Measurements from ENCODE around the gene SORL1. TPM values are rescaled to one million over a fixed set of nuclear protein-coding genes. Genes with fewer than 3 reads are reported as not detected.
"Not testable (repeated sequence)": the region's sequence is repeated elsewhere in the genome, so short reads cannot be mapped to it uniquely, and the experiment has no call there.

The SORL1 gene
- total RNA-seq, 1 experiment from 2014 or later: 4.9 TPM

DNA sequence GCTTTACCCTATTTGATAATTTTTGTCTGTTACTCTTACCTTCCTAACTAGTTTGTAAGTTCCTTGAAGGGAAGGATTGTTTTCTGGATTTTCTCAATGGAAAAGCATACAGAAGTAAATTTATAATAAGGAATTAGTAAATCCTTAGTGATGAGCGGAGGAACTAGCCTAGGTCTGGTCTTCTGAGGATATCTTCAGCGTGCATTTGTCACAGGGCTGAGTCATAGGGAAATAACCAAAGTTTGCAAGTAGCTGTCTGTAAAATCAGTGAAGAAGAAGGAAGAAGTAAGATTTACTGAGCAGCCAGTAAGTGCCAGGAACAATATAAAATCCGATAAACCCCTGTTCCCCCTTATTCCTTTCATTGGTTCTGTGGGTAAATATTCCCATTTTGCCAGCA, 163.4 kb downstream of the SORL1 start:
- peak; percentile 54 for DNase-seq (ENCODE audit: low read depth)

DNA sequence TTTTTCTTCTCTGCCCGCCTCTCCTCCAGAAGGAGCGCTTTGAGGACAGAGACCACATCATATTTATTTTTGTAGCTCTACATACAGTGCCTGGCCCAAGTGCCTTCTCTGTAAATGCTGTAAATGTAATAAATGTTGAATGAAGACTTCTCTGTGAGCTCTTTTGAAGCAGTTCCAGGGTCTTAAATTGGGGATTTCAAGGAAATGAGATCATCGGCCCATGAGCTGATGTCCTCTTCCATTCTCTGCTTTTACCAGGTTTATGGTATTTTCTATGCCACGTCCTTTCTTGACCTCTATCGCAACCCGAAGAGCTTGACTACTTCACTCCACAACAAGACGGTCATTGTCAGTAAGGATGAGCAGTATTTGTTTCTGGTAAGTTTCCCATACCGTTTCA, 166.4 kb downstream of the SORL1 start:
- DNase-seq (ENCODE audit: low read depth): peak; percentile 22

DNA sequence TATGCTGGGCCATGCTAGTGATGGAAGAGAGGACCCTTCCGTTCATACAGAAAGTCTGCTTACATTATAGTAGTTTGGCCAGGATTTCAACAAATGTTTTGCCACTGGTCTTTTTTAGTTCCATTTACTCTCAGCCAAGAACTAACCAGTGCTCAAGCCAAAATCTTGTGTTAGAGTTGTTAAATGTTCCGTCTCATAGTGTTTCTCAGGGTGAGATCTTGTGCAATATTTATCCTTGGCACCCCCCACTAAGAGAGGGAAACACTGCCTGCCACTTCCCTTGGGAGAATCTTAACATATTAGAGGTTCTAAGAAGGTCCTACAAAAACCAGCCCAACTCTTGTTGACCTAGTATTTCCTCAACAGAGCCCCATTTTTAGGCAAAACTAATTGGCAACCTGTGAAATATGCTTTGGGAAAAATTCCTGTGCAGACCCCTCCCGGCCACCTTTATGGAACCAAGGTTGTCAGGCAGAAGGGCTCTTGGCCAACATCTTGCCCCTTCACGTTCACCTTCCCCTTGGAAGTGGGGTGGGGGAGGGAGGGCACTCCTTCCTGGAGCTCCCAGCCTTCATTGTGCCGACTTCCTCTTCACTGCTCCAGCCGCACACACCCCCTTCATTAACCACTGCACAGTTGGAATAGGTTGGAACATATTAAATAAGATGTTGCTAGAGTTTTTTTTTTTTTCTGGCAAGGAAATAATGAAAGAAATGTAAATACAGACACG, 173.8 kb downstream of the SORL1 start:
- no peak for DNase-seq (ENCODE audit: low read depth)

DNA sequence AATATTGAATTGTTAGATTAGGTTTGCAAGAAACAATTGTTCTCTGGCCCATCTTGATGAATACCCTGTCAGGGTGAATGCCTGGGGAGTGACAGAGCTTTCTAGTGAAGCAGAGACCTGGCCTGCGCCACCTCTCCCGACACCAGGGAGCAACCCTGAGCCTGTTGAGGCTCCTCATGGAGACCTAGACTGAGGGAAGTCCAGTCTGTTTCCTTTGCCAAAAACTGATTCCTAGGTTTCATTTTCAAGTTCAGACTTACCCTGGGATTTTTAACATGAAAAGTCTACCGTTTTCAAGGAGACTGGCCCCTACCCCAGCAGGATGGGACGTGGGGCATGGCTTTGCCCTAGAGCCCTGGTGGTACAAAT, 174.4 kb downstream of the SORL1 start:
- DNase-seq (ENCODE audit: low read depth): no peak

DNA sequence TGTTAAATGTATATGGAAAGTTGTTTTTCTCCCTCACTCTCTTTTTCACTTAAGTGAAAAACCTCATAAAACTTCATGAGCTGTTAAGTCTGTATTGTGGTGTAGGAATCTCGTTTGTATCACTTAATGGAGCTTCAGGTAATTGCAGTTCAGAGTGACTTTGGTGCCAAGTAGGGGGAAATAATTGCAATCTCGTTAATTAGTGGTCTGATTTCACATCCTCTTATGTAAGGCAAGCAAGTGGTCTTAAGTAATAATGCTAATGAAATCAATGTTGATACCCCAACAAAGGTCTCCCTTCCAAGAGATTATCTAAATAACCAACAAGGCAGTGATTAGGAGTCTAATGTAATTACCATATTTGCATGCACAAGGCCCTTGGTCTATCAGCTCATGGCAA, 174.9 kb downstream of the SORL1 start:
- DNase-seq (ENCODE audit: low read depth): no peak

DNA sequence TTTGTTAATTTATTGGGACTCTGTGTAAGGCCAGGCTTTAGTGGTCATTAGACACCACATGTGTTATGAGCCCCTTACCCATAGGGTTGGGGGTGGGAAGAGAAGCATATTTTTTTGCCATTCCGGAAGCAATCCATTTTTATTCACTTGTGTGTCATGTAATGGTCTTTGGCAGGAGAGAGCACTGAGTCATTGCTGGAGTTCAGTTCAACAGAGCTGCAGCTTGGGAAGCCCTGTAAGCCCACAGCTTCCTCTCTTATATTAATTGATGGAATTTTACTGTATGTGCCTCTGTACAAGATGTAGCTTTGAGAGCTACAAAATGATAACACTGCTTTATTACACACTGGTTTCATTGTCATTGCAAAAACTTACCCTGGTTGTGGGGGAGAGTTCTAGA, 177.9 kb downstream of the SORL1 start:
- DNase-seq (ENCODE audit: low read depth): peak; percentile 86

DNA sequence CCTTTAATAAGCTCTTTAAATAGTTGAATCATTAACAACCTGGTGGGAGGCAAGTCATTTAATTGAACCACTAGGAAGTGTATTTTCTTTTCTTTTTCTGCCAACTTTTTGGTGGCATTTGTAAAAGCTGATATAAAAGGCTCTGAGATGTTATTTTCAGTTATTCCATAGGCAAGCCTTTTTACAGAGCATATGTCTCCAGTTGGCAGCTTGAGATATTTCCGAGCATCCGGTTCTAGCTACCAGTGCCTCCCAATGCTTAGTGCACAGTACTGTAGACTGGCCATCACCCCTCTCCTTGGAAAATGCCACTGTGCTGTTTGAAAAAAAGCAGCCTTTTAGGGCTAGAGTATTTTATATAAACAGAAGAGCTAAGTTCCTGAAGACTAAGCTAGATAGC, 179.3 kb downstream of the SORL1 start:
- no peak for DNase-seq (ENCODE audit: low read depth)

DNA sequence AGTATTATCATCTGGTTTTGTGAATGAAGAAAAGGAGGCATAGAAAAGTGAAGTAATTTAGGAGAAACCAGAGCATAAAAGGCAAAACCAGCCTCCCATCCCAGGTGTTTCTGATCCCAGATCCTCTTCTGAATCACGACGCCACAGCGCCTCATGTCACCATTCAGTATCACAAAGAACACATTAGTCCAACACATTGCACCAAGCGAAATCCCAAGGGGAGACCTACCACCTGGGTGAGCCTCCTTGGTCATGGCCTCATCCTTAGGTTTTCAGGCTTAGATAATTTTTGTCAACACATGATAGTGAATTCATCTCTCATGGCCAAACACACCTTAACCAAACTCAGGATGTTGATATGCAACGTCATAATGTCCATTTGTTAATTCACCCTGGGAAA, 182.2 kb downstream of the SORL1 start:
- DNase-seq (ENCODE audit: low read depth): no peak

DNA sequence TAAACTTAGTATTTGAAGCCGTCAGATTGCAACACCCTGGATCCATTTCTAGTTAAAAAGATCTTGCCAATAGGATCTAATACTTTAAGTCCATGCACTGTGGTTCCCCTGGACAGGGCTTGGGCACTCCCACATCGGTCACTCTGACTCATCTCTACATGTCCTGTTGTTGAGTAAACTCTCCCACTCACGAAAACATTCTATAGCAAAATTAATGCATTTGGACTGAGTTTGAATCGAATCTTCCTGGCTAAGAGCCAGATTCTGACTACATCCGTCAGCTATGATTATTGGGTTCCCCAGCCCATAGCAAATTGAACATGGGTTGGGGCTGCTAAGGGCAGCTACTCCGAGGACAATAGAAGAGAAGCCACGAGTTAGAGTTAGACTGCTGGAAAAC, 182.8 kb downstream of the SORL1 start:
- peak; percentile 77 for DNase-seq (ENCODE audit: low read depth)

DNA sequence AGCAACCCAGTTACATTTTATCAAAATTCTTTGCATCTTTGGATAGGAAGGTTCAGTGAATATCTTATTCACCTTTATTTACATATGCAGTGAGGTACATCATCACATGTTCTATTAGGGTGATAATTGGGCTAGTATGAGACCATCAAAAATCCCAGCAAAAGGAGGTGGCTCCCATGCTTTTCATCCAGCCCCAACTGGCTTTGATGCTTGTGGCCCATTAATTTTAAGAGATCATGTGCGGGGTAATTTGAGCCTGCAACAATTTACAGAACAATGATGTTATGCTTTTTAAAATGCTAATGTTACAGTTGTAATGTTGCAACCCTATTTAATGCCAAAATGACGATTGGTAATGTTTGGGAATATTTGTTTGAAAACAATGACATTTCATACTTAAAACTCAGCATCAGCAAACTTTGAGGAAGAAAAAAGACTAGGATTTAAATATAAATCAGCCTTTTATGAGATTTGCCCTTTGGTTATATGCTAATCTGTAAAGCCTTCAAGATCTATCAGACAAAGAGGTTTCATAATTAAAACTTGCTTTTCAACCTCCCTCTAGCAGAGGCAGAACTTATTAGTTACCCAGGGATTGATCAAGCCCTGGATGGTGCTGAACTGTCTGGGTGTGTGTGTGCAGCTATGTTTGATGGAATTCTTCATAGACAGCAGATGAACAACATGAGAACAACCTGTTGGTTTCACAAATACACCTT, 184.1 kb downstream of the SORL1 start:
- no peak for DNase-seq (ENCODE audit: low read depth)

DNA sequence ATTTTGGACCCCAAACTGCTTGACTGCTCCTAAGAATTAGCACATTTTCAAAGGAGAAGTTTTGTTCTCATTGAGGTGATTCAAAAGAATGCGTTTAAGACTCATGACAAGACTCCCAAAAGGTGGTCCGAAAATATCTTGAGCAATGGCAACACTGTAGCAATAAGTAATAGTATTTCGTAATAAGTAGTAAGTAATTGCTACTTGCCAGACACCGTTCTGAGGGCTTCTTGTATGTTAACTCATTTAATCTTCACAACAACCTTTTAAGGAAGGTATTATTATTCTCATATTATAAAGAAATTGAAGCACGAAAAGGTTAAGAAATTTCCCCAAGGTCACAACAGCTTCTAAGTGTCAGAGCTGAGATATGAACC, 184.7 kb downstream of the SORL1 start:
- no peak for DNase-seq (ENCODE audit: low read depth)

DNA sequence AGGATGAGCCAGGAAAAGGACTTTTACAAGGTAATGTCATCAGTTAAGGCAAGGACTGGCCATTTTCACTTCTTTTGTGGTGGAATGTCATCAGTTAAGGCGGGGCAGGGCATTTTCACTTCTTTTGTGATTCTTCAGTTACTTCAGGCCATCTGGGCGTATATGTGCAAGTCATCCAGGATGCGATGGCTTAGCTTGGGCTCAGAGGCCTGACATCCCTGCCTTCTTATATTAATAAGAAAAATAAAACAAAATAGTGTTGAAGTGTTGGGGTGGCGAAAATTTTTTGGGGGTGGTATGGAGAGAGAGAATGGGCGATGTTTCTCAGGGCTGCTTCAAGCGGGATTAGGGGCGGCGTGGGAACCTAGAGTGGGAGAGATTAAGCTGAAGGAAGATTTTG, 185.5 kb downstream of the SORL1 start:
- not testable (repeated sequence) for DNase-seq (ENCODE audit: low read depth)

DNA sequence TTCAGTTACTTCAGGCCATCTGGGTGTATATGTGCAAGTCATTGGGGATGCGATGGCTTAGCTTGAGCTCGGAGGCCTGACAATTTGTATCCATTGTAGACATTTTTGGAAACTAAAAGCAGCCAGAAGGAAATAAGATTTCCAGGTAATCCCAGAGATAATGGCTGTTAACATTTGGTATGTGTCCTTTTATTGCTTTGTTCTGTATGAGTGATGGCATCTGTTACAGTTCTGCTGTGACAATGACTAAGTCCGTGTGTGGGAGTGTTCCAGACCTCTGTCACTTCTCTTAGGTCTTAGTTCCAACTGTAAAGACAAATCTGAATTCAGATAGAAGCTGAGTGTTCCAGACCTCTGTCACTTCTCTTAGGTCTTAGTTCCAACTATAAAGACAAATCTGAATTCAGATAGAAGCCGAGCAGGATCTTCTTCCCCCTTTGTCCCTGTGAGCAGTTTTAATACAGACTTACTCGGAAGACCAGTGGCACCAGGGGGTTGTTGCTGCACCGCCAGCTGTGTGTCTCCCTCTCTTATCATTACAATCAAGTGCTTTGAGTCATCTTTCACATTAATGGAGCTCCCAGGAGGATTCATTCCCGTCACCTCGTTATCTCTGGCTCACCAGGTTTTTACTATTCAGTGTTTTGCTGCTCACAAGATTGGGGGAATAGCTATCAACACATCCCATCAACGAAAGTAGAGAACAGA, 191.5 kb downstream of the SORL1 start:
- no peak for DNase-seq (ENCODE audit: low read depth)

DNA sequence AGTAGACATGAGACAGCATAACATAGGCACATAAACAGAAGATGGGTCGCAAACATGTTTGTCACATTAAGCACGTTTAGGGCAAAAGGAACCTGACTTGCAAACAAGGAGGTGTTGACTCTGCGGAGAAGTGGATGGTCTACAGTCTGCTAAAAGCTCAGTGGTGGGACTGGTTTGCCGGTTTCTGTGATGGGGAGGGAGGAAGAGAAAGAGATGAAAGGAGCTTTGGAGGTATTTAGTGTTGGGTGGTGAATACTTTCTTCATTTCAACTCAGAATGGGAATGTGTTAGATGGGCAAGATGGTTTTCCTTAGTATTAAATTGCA, 192.0 kb downstream of the SORL1 start:
- no peak for DNase-seq (ENCODE audit: low read depth)

DNA sequence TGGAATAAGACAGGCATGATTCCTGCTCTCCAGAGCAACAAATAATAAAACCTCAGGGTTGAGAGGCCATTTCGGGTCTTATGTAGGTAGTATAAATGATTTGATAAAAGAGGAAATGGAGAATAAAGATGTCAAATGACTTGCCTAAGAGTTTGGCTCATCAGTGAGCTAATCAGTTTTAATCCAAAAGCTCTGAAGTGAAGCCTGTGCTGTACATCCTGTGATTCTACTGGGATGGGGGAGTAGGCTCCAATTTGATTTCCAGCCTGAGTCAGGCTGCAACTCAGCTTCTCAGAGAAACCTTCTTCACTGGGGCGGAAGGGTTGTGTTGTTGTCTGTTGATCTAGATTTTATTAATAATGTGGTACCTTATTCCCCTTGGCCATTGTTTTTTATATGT, 192.9 kb downstream of the SORL1 start:
- DNase-seq (ENCODE audit: low read depth): no peak

DNA sequence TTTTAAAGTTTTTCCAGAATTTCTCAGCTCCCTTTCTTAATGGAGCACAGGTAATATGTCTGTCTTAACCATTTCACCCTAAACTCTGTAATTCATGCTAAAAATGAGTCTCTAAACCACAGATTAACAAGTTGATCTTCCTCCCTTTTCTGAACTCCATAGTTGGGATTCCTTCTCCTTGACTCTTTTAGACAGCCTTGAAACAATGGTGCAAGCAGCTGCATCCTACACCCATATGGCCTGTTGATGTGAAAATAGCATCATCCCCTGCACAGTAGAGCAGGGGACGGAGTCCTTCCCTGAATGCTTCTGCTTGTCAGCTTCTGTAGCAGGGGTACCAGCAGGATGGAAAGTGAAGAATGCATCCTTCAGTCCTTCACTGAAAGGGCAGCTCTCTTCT, 193.5 kb downstream of the SORL1 start:
- no peak for DNase-seq (ENCODE audit: low read depth)

DNA sequence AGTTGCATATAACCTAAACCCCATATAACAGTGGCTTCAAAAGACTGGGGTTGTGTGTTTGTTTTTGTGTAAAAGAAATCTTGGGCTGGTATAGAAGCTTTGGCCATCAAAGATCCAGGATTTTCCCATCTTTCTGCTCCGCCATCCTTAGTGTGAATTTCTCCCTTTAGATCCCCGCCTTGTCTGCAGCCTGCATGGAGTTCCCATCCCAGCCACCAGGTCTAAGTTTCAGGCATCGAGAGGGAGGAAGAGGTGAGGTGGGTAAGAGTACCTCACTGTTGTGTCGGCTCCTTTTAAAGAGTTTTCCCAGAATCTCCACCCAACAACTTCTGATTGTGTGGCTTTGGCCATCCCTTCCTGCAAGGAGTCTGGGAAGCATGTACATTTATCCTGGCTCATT, 196.2 kb downstream of the SORL1 start:
- DNase-seq (ENCODE audit: low read depth): no peak

DNA sequence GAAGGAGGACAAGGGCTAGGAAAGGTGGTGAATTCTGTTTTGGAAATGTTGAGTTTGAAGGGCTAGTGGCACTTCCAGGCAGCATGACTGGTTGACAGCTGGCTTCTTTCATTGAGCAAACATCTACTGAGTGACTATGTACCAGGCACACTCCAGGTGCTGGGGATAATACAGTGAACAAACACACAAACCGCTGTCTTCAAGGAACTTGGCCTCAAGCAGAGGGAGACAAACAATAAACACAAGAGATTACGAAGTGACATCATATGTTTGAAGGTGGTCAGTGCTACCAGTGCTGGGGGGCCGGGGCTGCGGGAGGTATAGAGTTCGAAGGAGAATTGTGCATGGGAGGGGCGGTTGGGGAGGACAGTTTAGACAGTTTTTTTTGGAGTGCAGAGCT, 197.7 kb downstream of the SORL1 start:
- DNase-seq (ENCODE audit: low read depth): no peak

DNA sequence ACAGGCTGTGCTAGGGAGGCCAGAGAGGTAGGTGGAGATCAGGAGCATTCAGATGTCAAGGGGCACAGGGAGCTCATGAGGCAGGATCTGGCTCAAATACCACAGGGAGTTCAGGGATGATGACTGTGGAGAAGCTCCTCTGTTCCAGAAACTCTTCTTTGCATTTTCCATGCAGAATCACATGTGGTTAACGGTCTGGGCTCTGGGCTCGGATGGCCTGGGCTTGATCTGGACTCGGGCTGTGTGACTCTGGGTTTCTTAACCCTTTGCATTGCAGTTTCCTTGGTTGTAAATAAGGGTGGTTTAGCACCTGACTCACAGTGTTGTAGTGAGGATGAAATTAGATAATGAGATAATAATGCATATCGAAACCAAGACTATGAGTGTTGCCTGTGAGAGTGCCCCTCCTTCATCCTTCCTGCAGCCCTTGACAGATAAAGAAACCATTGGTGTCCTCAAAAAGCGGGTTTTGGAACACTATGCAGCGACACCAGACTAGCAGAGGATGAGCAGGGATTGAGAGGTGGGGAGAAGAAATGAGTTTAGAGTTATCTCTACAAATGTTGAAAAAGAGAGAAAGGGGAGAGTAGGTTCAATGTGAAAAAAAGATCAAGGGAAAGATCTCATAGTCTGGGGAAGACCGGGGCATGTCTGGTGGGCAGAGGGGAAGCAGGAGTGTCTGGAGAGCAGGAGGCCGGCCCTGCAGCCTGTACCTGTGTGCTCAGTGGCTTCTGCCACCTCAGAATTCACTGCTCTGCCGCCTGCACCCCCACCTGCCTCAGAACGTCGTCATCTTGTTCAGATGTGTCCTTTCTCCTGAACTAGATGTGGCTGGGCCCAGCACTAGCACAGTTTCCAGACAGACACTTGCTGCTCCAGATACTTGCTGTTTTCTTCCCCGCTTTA, 198.5 kb downstream of the SORL1 start:
- no peak for DNase-seq (ENCODE audit: low read depth)

DNA sequence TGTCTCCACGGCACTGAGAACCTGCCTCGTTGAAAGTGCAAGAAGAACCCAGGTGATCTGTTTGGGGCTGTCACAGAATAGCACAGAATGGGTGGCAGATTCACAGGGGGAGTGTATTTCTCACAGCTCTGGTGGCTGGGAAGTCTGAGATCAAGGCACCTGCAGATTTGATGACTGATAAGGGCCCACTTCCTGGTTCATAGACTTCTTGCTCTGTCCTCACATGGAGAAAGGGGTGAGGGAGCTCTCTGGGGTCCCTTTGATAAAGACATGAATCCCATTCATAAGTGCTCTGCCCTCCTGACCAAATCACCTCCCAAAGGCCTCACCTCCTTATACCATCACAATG, 199.1 kb downstream of the SORL1 start:
- no peak for DNase-seq (ENCODE audit: low read depth)

DNA sequence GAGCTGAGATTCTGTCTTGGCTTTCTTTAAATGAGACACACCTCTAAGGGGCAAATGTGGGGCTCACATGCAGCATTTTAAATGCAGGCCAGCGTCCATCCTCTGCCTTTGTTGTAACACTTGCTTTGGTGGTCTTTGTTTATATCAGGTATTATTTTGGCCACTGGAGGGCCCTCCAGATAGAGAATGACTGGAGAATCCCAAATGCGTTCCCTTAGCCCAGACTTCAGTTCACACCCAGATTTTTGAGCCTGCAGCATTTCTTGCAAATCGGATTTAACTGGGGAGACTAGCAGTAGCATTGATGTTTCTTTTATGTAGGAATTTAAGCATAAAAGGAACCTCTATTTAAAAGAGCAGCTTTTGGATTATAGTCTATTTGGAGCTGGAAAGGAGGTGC, 200.9 kb downstream of the SORL1 start:
- no peak for DNase-seq (ENCODE audit: low read depth)

DNA sequence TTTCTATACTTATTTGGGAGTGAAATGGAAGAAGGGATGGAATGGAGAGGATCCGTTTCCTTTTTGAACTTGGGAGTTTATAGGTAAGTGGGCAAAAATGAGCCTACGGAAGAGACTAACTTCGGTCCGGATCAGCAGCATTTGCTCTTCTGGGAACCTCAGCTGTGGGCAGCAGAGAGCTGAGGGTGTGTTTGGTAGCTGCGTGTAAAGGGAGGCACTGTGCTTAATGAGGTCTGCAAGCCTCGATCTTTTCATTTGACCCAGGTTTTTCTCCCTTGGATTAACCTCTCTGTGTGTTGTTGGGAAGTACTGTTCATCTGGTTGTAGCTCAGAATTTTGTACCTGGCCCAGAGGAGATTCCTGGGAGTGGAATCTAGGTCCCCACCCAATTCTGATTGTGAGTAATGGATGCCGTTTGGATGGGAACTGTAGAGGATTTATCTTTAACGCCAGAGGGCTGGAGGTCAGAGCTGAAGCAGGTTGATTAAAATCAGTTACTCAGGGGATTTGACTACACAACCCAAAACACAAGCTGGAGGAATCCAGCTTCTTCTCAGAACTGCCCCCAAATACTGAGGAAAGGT, 202.2 kb downstream of the SORL1 start:
- DNase-seq (ENCODE audit: low read depth): no peak

All from HT1080 (cell line).